Prostate gland (tissue), 2 donors: ENCODE data around the gene EEA1.

Experiments used
- CTCF ChIP-seq, 4 experiments: fragments of 200-600 bp in 2 of 4; fragments of 450-650 bp in 2 of 4; sonication (generic) in 2 of 4; IDR thresholded peaks; 1 replicate in 3 of 4; 2 replicates in 1 of 4; pipeline ENCODE4 v1.5.1; 2016 to 2019; ENCODE audit warnings: antibody characterized with exemption in 4 of 4, mild to moderate bottlenecking in 2 of 4, moderate library complexity in 2 of 4
- POLR2A ChIP-seq: fragments of 450-650 bp; IDR thresholded peaks from one replicate; pipeline ENCODE4 v1.6.1; 2016; ENCODE audit warnings: antibody characterized with exemption, mild to moderate bottlenecking

DNA sequence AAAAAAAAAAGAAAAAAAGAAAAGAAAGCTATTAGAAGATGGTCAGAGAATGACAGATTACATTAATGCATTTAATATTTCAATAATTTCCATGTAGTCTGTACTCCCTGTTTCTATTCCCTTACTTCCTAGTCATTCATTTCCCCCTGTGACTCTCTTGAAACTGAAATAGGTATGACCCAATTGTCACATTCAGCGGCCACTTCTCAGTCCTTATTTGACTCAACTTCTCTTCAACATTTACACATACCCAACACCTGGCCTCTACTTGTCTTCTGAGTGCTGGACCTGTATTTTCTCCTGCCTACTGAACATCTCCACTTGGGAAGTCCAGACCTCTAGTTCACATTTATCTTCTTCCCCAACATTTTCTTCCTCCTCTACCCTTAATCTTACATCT is 7.2 kb downstream of the EEA1 start:
- TF ChIP-seq POLR2A (no peak), CTCF (IDR thresholded peaks at IDR 0.05) (no peak)
